Smooth muscle cell of the brain vasculature (primary cell): ENCODE measurements around the gene TNNC1.

Source experiments
- DNase-seq: peaks from one replicate; pipeline ENCODE4 v3.0.0-alpha.2; 2012; ENCODE audit warnings: low read depth, low spot score

Gene TNNC1

DNA sequence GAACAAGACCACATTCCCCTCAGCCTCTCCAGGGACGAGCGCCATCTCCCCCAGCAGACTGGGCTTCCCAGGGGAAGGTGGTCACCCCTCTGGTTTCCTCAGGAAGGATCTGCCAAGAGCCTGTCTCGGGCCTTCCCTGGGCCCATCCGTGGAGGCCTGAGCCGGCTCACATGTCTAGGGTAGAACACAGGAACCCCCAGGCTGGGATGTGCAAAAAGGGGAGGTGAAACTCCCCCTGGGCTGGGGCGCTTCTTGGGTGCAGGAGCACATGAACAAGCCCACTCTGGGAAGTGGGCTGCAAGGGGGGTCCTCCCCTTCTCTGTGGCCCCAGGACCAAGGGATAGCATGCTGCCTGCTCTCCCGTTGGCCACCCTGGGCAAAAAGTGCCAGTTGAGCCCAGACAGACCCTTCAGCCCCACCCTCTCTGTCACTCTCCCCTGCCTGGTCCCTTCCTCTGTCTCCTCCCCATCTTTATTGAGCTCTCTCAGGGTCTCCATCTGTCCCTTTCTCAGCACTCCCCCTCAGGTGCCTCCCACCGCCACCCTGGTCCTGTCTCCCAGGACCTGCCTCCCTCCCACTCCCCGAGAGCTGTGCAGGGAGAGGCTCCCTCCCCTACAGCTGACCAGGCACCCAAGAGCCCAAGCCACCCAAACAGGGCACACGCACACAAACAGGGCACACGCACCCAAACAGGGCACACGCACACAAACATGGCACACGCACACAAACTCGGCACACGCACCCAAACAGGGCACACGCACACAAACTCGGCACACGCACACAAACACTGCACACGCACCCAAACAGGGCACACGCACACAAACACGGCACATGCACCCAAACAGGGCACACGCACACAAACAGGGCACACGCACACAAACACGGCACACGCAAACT is 9.8 kb downstream of the TNNC1 start:
- no peak for DNase-seq

DNA sequence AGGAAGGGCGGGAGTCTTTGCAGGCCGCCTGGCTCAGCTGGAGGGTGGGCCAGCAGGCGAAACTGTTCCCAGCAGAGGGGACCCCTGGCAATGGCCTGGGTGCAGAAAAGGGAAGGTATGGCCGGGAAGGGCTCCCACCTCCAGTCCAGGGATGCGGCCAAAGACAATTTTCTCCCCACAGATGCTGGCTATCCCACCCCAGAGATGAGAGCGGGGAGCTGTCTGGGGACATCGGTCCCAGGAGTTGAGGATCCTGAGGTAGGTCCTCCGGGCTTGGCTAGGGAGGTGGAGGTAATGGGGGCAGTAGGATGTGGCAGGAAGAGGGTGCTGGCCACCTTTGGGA is 10.6 kb downstream of the TNNC1 start:
- no peak for DNase-seq

DNA sequence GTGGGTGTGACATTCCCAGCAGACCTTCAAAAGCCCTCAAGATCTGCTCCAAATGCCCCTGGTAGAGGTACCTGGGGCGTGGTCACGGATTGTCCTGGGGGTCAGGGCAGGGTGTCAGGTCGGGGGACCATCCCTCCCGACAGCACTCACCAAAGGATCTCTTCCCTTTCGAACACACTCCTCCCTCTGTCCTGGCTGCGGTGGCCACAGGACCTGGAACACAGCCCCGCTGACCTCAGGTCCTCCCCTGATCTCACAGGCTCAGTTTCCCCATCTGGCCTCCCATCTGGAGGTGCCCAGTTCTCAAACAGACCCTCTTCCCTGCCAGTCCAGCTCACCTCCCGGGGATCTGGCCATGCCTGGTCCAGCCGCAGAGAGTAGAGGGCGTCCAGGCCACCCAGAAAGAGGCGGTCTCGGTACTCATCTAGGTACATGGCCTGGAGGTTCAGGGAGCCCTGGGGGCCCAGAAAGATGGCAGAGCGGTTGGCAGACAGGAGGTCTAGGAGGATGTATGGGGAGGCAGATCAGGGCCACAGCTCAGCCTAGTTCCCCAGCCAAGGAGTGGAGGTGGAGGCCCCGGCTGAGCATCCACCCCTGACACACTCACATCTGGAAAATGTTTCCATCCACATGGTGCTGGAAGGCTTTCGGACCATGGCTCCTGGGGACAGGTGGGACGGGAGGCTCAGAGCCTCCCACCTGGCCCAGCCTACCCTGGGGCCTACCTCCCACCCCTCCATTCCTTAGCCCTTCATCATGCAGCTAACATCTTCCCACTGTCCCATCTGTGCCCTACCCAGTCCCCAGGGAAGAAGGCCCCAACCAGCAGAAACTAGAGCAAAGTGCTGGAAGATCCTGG is 11.2 kb downstream of the TNNC1 start:
- no peak for DNase-seq

DNA sequence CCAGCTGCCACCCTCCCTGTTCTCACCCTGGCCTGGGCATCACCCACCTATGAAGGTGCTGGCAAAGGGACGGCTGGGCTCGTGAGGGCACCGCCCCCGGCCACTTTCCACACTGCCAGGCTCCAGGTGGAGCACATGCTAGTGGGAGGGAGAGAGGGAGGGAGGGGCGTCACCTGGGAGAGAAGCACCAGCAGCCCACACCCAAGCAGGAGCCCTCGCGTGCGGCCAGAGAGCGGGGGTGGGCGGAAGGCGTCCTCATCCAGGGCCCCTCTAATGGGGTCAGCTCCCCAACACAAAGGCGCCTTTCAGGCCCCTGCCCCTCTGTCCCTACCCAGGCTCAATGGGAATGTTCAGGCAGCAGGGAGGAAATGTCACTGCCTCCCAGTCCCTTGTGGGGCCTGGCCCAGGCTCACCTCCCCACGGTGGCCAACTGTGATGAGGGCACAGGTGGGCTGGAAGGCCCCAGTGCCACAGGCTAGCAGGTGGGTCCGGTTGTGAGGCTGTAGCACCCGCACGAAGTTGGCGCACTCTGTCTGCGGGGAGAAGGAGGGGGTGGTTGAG is 12.0 kb downstream of the TNNC1 start:
- no peak for DNase-seq

DNA sequence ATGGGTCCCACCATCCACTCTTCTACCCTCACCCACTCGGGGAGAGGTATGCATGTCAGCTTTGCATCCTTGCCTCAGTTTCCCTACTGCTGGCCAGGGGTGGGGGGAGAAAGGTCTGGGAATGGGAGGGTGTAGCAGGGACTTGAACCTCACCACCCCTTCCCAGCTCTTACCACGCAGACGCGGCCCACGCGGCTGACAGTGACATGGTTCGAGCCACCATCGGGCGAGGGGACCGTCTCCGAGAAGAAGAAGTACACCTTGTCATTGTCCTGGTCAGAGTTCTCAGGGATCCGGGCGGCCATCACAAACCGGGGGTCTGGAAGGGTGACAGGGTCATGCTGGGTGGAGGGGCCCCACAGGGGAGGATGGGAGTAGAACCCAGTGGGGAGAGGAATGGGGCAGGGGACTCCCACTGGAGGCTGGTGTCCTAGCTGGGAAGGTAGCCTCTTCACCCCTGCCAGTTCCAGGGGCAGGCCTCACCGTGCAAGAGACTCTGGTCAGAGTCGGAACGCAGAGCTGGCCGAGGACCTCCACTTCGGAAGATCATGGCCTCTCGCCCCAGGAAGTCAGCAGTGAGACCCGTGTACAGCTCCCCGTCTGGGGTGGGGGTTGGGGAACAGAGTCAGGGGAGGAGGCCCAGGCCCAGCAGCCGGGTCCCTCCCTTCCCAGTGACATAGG is 12.6 kb downstream of the TNNC1 start:
- DNase-seq = no peak

DNA sequence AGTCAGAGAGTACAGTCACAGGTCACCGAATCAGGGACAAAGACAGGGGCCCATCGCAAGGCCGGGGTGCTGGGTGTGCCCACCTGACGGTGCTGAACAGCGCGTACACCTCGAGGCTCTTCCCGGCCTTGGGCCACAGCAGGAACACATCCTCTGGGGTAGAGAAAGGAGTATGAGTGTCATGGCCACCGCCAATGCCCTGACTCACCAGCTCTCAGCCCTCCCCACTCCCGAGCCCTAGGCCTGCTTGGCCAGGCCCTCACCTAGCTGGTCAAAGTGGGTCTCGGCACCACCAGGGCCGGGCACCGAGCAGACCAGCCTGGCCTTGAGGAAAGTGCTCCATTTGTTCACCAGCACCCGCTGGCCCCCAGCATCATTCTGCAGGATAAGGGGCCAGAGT is 13.2 kb downstream of the TNNC1 start:
- no peak for DNase-seq

DNA sequence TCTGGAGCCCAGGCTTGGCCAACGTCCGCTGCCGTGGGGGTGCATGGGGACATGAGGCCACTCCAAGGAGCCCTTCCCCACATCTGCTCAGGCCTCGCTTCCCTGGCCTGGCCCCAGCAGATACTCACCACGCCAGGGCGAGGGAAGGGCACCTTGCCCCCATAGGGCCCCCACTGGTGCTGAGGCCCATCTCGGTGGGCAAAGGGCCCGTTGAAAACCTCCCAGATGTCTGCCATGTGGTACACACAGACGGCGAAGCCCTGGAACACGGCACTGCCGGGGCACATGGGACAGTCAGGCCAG is 13.6 kb downstream of the TNNC1 start:
- no peak for DNase-seq

DNA sequence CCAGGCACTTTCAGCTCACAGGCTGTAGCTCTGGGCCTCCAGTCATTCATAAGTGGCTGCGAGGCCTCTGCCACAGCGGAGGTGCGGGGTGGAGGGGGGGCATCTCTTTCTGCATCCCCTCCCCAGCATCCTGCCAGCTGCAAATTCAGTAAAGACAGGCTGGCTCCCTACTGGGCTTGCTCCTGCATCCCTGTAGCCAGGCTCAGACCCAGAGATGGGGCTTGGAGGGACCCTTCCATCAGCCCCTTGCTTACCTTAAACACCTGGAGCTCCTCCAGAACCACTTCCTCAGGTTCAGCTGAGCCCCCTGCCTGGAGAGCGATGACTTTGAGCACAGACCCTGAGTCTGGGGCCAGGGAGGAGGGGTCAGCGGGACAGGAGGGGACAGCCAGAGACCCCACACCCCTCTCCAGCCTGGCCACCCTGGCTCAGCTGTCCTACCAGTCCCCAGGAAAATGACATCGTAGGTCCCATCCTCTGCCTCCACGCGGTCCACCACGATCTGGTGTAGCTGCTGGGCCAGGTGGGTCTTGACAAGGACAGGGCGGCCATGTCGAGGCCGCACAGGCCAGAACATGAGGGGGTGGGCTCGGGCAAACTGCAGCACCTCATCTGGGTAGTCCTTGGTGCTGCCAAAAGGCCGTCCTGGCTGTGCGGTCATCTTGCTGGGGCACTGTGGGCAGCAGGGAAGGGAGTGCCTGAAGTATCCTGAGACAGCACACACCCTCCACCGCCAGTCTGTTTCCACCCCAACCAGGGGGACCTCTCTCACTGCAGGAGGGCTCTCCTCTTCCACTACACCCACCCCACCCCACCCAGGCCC is 14.2 kb downstream of the TNNC1 start:
- DNase-seq = no peak

DNA sequence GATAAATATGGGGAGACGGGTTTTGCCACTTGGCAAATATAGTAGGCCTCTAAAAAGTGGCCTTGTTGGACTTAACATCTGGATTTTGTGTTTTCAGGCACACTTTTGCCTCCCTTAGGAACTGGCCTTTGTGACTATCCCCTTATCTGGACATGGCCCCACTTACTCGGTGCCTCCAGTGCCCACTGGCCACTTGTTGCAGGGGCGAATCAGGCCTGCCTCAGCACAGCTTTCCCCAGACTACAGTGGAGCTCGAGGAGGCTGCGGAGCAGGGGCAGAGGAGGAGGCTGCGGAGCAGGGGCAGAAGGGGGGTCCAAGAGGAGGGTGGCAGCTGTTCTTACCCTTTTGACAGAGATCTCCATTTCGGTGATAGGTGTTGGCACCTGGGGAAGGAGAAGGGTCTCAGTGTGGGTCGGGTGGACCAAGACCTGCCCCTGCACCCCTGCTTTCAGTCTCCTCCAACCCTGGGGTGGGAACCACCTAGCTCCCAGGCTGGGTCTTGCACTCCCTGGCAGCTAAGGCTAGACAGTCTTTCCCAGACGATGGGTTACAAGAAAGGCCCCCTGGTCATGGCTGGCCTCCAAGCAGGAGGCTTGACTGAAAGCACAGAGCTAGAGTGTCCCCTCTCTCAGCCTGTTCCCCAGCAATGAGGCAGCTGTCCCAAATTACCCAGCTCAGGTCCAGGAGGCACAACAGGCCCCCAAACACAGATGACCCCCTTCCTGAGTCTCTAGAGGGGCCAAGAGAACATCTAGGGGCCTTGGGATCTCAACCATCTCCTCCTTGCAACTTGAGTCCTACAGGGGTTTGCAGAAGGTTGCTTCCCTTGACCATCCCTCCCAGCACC is 15.0 kb downstream of the TNNC1 start:
- DNase-seq = no peak

DNA sequence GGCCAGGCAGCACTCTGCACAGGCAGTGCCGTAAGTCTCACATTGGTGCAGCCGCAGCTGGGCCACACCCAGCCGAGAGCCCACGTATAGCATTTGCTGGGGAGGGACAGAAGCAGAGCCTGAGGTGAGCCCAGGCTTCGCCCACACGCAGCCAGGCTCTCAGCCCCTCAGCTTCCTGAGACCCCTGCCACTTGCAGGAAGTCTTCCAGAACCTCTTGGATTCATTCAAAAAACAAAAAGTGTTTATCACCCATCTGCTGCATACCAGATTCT is 15.8 kb downstream of the TNNC1 start:
- DNase-seq = no peak

DNA sequence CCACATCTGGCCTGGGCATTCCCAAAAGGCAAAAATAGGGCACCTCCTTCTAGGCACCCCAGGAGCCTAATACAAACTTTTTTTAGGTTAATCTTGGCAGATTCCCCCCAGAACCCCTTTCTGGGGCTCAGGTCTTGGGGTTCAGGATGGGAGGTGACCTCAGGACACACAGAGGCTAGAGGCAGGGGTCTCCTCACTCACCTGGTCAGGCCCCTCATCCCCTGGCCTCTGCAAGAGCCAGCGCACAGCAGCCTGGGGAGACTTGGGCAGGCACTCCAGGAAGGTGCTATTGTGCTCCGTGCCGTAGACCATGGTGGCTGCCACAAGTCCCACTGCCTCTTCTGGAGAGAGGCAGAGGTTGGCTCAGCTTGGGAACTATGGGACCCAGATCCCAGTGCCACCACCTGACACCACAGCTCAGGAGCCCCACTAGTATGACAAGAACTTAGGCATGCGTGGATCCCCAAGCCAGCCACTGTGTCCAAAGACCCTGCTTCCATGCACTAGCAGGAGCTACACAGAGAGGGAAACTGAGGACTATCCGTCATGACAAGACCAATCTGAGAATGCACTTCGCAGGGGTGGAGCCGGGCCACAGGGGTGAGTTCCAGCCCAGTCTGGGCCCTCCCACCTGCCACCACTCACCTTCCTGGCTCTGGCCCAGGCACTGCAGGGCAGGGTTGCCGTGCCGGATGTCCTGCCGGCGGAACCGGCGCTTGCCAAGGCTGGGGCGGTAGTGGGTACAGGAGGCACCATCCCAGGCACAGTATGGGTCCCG is 16.3 kb downstream of the TNNC1 start:
- DNase-seq = no peak

DNA sequence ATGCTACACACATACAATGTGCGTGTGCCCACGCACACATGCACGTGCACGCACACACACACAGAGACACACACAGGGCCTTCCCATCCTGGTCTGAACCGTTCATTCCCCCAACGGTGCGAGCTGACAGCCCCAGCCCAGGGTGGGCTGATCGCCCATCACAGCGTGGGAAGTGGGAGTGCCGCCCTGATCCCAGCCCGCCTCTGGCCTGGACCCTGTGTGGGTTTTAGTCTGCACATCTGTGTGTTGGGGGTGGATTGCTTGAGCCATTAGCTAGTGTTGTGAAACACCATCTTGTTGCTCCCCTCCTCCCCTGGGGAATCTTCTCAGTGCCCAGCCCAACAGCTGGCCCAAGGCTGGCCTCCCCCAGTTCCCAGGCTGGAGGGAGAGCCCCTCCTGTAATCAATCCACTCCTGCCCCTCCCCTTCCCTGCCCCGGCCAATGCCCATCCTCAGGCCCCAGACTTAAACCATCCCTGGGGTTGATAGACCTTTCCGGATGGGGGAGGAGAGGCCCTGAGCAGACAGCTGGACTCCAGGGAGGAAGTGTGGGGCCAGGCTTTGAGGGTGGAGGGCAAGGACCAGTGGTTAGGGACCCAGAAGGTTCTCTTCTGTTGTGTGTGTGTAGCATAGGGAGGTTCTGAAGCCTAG is 17.2 kb downstream of the TNNC1 start:
- DNase-seq = no peak

DNA sequence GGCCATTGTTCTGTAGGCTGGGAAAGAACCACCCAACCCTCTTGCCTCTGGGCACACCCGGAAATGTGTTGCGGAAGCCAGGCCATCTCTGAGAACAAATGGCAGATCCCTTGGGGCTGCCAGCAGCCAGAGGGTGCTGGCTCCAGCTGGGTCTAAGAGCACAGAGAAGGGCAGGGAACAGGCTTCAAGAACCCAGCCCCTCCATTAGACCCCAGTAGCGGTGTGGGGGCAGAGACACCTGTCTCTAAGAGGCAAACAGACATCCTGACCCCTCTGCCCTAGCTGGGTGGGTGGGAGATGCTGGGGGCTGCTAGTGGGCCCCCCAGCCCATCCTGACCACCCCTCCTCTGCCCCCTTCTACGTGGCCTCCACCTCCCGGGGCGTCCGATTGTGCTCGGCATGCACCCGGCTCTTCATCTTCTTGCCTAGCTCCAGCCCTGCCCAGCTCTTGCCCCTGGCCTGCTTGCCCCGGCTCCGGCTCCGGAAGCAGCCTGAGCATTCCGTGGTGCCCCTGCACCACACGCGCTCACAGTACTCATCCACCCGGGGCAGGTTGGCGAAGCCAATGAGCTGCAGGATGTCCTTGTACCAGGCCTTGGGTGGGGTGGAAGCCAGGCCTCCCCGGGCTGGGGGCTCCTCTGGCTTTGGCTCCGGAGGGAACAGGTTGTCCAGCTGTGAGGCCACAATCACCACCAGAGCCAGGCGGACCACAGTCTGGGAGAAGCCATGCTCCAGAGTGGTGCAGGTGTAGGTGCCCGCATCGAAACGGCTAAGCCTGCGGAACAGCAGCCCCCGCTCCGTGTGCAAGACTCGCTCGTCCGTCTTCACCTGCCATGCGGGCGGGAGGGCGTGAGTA is 18.4 kb downstream of the TNNC1 start:
- DNase-seq = no peak

DNA sequence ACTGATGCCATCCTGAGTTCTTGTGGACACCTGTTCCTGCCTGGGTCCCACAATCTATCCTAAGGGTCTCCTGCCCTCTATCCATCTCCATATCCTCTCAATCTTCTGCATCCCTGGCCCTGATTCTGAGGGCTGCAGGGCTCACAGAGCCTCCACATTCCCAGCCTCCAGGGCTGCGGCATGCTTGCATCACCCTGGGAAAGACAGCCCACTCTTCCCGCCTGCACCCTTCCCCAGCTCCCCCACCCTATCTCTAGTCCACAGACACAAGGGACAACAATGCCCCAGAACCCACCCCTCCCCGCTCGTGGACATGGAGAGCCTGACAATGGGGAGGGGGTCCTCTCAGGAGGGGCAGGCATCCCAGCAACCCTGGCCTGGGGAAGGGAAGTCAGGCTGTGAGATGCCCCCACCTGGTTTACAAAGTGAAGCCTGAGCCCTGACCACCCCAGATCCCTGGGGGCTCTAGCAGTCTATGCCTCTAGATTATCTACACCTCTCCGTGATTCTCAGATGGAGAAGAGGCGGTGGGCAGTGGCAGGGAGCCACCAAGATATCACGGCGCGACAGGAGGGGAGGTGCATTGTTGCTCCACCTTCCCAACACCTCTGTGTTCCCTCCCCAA is 19.2 kb downstream of the TNNC1 start:
- DNase-seq = no peak

DNA sequence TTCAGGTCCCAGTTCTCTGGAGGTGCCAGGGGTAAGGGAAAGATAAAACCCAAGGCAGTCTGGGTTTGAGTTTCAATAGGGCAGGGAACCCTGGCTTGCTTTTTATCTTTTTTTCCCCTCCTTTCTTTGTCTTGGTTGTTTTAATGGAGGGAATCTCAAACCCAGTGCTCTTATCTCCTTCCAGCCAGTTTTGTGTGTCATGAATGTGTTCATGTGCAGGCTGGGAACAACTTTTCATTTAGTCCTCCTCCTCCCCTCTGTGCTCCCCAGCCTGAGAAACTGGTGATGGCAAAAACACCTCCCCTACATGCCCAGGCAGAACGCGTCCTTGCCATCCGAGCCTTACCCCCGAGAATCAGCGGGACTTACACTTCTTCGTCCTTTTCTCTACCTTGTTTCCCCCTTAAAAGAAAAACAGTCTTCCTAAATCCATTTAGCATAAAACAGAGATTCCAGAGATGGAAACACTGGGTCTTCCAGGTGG is 19.8 kb downstream of the TNNC1 start:
- DNase-seq = no peak

DNA sequence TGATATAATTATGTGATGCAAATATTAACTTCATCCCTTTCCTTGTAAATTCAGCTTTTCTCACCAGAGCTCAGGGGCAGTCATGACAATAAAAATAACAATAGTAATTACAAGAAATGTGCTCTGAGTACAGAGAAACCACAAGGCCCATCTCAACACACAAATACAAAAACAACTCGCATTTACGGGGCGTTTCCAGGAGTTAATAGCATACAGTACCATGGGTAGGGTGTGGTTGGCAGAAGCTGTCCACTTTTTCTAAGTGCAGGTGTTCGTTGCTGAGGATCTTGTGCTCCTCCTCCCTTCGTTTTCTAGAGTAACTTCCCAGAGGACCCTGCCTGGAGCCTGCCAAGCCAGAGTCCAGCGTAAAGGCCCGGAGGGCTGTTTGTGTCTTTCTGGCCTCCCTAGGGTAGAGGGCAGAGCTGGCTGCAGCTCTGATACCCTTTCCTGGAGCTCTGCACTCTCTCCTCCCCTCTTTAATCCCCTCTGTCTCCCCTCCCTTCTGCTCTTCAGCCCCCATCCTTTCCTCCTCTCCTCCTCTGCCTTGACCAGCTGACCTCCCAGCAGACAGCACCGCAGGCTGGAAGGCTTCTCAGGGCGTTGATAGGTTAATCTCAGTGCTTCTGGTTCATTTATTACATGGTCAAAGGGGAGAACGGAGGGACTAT is 20.4 kb downstream of the TNNC1 start:
- no peak for DNase-seq

DNA sequence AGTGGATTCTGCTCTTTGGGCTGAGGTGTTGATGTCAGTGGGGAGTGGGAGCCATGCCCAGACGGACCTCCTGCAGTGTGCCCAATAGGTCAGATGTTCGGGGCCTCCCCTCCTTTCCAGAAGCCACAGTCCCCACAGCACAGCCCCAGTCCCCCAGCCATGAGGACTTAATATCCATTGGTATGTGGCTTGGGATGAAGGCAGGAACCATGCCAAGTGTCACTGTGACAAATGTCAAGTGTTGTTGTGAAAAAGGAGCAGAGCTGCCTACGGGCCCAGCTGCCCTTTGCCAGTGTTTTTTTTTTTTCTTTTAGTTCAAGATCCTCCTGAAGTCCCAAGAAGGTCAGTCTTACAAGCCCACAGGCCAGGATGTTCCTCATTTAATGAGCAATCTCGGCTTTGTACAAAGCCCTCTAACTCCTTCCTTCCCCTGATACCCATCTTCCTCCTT is 21.1 kb downstream of the TNNC1 start:
- no peak for DNase-seq
